ENCODE results near the gene STBD1.
"Not testable (repeated sequence)": the region's sequence is repeated elsewhere in the genome, so short reads cannot be mapped to it uniquely, and the experiment has no call there.

The STBD1 gene

GRCh38 chr4:76326515-76326914 lies 20.0 kb downstream of the STBD1 start:
- no peak for DNase-seq

- no peak for DNase-seq
Observed at GRCh38 chr4:76334885-76335284, 28.4 kb downstream of the STBD1 start.

DNA sequence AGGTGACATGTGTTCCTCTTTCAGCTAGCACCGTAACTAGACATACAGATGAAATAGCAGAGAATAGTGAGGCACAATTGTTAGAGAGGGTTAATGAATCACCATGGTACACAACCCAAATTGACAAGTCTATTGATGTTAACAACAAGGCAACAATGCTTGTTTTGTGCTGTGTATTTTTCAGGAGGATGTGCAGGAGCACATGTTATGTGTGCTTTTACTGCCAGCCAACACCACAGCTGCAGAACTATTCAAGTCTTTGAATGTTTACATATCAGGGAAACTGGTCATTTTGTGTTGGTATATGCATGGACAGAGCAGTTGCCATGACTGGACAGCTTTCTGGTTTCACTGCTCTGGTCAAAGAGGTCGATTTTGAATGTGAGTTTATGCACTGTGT lies 32.8 kb downstream of the STBD1 start:
- DNase-seq, result no peak

DNA sequence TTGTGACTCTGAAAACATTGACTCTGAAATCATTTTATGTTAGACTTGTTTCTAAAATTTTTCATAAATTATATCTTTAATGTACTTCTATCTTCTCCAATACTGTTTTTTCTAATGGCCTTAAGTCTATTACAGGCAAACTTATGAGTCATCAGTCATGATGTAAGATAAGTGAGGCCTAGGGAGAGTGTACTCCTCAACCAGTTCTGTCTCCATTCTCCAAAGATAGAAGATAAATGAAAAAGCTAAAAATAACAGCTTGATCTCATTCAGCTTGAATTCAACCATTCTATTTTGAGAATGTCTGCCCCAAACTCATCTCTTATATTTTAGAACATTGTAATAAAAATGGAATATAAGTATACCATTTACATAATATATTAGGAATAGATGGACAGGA lies 34.5 kb downstream of the STBD1 start:
- DNase-seq, result peak; percentile 22 to 65 (median 42)

DNA sequence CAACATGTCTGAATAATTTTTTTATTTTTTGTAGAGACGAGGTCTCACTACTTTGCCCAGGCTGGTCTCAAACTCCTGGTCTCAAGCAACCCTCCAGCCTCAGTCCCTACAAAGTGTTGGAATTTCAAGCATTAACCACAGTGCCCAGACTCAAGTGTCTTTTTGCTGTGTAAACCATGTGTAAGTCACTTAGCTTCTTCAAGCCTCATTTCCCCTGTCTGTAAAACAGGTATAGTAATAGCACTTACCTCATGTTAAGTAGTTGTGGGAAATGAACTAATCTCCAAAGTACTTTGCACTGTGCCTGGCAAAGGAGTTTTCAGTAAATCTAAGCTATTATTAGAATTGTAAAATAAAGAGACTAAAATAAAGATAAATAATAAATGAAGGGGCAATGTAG lies 35.7 kb downstream of the STBD1 start:
- DNase-seq, result no peak

DNA sequence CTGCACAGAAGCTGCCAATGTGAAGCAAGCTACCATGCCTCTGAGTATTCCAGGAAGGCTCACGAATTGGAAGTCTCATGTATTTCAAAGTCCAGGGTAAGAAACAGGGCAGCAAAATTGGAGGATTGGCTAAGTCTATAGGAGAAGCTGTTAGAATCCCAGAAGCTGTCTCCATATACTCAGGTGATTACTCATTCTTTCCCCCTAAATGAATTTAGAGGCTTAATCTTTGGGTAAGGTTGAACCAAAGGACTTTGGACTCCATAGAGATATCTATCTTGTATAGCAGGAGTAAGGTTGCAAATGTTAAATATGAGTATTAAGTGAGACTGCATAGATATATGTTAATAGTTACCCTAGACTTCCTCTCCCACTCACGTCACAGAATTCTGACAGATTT lies 36.3 kb downstream of the STBD1 start:
- no peak for DNase-seq

DNA sequence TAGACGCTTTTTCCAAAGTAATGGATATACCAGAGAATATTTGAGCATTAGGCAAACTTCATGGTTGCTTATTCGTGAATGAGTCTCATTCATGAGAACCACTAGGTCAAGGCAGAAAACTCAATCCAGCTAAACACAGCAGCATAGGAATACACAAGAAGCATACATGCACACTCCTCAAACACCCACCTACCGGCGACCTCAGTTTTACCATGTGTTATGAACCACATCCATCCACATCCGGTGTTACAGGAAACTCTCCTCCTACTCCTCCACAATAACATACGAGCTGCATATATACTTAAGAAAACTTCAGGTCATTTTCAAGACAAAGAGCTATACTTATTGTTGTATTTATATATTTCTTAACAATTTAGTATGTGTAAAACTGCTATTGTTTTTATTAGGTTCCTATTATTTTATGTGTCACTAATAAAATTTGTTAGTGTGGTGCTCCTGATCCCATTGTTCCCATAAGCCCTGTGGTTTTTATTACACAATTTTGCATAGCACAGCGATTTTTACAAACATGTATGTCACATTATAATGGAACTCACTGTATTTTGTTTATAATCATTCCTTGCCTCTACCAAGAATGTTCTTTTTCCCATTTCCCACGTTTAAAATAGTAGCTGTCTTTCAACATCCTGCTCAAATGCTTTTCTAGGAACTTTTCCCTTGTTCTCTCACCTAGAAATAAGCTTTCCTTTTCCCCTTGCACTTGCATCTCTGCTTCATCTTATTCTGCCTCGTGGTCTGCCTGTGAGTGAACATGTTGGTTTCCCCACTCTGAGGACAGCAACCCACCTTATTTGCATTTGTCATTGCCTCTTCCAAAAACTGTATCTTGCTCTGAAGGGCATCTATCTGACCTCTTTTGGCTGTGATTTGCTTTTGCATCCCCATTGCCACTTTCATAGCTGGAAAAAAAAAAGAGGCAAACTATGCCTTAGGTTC lies 48.3 kb downstream of the STBD1 start:
- no peak for DNase-seq

- no peak for DNase-seq
Observed at GRCh38 chr4:76357981-76358380, 51.4 kb downstream of the STBD1 start.

DNA sequence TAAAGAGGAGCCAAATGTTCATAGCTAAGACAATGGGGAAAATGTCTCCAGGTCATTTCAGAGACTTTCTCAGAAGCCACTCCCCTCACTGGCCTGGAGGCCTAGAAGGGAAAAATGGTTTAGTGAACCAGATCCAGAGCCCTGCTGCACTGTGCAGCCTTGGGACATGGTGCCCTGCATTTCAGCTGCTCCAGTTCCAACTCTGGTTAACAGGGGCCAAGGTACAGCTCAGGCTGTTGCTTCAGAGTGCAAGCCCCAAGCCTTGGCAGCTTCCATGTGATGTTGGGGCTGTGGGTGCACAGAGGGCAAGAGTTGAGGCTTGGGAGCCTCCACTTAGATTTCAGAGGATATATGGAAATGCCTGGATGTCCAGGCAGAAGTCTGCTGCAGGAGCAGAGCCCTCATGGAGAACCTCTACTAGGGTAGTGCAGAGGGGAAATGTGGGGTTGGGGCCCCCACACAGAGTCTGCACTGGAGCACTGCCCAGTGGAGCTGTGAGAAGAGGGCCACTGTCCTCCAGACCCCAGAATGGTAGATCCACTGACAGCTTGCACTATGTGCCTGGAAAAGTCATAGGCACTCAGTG lies 53.4 kb downstream of the STBD1 start:
- DNase-seq, result not testable (repeated sequence)
